CD4-positive, alpha-beta T cell treated with Interleukin-6 for 4 hours (primary cell): Measurements from ENCODE around the gene PCDHGB4.
A peak's percentile ranks its signal among the peaks of the same experiment; 100 is the strongest.
"Not testable (repeated sequence)": the region's sequence is repeated elsewhere in the genome, so short reads cannot be mapped to it uniquely, and the experiment has no call there.

Source experiments
- DNase-seq: peaks from one replicate; pipeline ENCODE4 v3.0.0-alpha.2; 2020; ENCODE audit warnings: mixed read lengths

Gene PCDHGB4

DNA sequence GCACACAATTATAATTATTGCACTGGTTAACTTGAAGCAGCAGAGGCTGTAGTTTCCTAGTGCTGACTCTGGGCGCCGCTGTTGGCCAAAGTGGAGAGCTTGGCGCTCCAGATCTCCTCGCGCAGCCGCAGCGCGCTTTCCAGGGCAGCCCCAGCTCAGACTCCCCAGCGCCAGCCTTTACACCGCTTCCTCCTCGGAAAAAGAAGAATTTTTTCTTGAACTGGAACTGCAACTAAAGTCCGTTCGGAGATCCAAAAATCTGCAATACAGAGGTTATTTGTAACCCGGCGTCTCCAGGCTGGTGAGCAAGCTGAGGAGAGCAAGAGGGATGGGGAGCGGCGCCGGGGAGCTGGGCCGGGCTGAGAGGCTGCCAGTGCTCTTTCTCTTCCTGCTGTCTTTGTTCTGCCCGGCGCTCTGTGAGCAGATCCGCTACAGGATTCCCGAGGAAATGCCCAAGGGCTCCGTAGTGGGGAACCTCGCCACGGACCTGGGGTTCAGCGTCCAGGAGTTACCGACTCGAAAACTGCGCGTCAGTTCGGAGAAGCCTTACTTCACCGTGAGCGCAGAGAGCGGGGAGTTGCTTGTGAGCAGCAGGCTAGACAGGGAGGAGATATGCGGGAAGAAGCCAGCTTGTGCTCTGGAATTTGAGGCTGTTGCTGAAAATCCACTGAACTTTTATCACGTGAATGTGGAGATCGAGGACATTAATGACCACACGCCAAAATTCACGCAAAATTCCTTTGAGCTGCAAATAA lies at the start of gene PCDHGB4:
PCDHGB4 (plus strand) TSS at position 142 of the 755 bp plus-strand sequence; CDS start at position 329, 187 bp downstream.
- peak; percentile 38 for DNase-seq

- no peak for DNase-seq
These were observed 48.8 kb upstream of the PCDHGB4 start, which contains the start of gene PCDHGA2 for GRCh38 chr5:141338538-141339306. TSS of gene PCDHGA2 (plus strand) at chr5:141338760.

DNA sequence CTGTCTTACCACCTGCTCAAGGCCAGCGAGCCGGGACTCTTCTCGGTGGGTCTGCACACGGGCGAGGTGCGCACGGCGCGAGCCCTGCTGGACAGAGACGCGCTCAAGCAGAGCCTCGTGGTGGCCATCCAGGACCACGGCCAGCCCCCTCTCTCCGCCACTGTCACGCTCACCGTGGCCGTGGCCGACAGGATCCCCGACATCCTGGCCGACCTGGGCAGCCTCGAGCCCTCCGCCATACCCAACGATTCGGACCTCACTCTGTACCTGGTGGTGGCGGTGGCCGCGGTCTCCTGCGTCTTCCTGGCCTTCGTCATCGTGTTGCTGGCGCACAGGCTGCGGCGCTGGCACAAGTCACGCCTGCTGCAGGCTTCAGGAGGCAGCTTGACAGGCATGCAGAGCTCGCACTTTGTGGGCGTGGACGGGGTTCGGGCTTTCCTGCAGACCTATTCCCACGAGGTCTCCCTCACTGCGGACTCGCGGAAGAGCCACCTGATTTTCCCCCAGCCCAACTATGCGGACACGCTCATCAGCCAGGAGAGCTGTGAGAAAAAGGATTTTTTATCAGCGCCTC lies 46.6 kb upstream of the PCDHGB4 start:
- not testable (repeated sequence) for DNase-seq

GRCh38 chr5:141342773-141343172 lies 44.7 kb upstream of the PCDHGB4 start:
- DNase-seq = no peak

GRCh38 chr5:141343242-141343952 lies 44.1 kb upstream of the PCDHGB4 start, which contains the start of gene PCDHGA3:
TSS of gene PCDHGA3 (plus strand) at chr5:141343829. CDS start at chr5:141344034, 205 bp downstream.
- no peak for DNase-seq

DNA sequence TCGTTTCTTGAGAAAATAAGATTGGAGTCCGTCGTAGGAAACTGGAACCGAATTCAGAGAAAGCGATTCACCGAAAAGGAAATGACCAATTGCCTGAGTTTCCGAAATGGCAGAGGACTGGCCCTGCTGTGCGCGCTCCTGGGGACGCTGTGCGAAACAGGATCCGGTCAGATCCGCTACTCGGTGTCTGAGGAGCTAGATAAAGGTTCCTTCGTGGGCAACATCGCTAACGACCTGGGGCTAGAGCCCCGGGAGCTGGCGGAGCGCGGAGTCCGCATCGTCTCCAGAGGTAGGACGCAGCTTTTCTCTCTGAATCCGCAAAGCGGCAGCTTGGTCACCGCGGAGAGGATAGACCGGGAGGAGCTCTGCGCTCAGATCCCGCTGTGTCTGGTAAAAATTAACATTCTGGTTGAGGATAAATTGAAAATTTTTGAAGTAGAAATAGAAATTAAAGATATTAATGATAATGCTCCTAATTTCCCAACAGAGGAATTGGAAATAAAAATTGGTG lies 43.5 kb upstream of the PCDHGB4 start:
- no peak for DNase-seq

DNA sequence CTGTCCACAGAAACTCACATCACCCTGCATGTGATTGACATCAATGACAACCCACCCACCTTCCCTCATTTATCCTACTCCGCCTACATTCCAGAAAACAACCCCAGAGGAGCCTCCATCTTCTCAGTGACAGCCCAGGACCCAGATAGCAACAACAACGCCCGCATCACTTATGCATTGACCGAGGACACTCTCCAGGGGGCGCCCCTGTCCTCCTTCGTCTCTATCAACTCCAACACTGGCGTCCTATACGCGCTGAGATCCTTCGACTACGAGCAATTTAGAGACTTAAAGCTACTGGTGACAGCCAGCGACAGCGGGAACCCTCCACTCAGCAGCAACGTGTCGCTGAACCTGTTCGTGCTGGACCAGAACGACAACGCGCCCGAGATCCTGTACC lies 42.2 kb upstream of the PCDHGB4 start:
- no peak for DNase-seq

DNA sequence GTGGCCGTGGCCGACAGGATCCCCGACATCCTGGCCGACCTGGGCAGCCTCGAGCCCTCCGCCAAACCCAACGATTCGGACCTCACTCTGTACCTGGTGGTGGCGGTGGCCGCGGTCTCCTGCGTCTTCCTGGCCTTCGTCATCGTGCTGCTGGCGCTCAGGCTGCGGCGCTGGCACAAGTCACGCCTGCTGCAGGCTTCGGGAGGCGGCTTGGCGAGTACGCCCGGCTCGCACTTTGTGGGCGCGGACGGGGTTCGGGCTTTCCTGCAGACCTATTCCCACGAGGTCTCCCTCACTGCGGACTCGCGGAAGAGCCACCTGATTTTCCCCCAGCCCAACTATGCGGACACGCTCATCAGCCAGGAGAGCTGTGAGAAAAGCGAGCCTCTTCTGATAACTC lies 41.5 kb upstream of the PCDHGB4 start:
- not testable (repeated sequence) for DNase-seq

DNA sequence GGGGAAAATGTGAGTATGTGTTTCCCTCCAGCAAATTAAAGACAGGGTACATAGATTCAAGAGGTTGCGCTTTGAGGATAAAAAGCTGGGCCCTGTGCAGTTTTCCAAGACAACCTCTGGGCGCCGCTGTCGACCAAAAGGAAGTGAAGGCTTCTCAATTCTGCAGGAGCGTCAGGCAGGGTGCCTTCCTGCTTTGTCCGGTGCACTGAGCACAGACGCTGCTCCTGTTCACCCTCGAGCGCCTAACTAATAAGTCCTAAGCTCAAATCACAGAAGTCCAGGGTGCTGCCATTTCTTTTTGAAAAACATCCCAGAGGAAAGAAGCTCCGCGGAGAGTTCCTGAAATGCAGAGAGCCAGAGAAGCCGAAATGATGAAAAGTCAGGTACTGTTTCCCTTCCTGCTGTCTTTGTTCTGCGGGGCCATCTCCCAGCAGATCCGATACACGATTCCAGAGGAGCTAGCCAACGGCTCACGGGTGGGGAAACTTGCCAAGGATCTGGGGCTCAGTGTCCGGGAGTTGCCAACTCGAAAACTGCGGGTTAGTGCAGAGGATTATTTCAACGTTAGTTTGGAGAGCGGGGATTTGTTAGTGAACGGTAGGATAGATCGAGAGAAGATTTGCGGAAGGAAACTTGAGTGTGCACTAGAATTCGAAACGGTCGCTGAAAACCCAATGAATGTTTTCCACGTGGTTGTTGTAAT lies 37.4 kb upstream of the PCDHGB4 start, which contains the start of gene PCDHGB1:
PCDHGB1 (plus strand) TSS at position 183 of the 703 bp plus-strand sequence; CDS start at position 345, 162 bp downstream.
- peak; percentile 34 for DNase-seq

DNA sequence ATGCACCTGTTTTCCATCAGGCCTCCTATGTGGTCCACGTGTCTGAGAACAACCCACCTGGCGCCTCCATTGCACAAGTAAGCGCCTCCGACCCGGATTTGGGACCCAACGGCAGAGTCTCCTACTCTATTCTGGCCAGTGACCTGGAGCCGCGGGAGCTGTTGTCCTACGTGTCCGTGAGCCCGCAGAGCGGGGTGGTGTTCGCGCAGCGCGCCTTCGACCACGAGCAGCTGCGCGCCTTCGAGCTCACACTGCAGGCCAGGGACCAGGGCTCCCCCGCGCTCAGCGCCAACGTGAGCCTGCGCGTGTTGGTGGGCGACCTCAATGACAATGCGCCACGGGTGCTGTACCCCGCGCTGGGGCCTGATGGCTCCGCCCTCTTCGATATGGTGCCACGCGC lies 35.9 kb upstream of the PCDHGB4 start:
- no peak for DNase-seq

DNA sequence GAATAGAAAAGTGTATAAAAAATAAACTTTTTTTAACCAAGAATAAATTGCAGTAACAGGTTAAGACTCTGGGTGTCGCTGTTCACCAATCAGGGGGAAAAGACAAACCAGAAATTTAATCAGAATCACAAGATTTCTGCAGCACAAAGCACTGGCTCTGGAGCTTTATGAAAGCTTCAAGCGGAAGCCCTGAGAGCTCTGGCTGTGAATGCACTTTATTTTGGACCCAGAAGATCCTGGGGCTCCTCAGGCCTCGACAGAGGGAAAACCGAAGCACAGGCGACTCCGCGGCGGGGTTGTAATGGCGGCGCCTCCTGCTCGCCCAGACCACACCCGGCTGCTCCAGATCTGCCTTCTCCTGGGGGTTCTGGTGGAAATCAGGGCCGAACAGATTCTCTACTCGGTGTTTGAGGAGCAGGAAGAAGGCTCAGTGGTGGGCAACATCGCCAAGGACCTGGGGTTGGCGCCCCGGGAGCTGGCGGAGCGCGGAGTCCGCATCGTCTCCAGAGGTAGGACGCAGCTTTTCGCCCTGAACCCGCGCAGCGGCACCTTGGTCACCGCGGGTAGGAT lies 32.5 kb upstream of the PCDHGB4 start, which contains the start of gene PCDHGA4:
PCDHGA4 (plus strand) TSS at position 122 of the 570 bp plus-strand sequence; CDS start at position 209, 87 bp downstream.
- DNase-seq = no peak

GRCh38 chr5:141355641-141356040 lies 31.9 kb upstream of the PCDHGB4 start:
- DNase-seq = no peak

GRCh38 chr5:141356133-141356532 lies 31.4 kb upstream of the PCDHGB4 start:
- DNase-seq = no peak

DNA sequence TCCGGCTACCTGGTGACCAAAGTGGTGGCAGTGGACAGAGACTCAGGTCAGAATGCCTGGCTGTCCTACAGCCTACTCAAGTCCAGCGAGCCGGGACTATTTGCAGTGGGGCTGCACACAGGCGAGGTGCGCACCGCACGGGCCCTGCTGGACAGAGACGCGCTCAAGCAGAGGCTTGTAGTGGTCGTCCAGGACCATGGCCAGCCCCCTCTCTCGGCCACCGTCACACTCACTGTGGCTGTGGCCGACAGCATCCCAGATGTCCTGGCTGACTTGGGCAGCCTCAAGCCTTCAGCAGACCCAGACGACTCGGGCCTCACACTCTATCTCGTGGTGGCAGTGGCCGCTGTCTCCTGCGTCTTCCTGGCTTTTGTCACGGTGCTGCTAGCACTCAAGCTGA lies 30.5 kb upstream of the PCDHGB4 start:
- no peak for DNase-seq

DNA sequence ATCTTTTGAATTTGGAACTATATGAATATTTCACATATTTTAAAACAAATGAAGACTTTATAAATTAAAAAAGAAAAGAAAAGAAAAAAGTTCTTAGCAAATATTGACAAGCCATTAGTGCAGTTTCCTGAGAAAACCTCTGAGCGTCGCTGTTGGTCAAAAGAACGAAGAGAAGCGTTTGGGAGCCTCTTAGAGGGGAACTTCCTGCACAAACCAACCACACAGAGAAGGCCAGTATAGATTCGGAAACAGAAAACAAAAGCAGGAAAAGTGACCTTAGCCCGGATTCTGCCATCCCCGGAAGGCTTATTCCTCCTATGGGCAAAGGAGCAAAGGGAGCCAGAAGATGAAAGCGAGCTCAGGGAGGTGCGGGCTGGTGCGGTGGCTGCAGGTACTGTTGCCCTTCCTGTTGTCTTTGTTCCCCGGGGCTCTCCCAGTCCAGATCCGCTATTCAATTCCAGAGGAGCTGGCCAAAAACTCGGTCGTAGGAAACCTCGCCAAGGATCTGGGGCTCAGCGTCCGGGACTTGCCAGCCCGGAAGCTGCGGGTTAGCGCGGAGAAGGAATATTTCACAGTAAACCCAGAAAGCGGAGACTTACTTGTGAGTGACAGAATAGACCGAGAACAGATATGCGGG lies 27.6 kb upstream of the PCDHGB4 start, which contains the start of gene PCDHGB2:
PCDHGB2 (plus strand) TSS at position 205 of the 637 bp plus-strand sequence; CDS start at position 347, 142 bp downstream.
- DNase-seq = peak; percentile 3

DNA sequence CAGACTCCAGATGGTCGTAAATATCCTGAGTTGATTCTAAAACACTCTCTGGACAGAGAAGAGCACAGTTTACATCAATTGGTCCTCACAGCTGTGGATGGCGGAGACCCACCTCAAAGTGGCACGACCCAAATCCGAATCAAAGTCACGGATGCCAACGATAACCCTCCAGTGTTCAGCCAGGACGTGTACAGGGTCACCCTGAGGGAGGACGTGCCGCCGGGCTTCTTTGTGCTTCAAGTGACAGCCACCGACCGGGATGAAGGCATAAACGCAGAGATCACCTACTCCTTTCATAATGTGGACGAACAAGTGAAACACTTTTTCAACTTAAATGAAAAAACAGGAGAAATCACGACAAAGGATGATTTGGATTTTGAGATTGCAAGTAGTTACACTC lies 26.8 kb upstream of the PCDHGB4 start:
- DNase-seq = no peak

DNA sequence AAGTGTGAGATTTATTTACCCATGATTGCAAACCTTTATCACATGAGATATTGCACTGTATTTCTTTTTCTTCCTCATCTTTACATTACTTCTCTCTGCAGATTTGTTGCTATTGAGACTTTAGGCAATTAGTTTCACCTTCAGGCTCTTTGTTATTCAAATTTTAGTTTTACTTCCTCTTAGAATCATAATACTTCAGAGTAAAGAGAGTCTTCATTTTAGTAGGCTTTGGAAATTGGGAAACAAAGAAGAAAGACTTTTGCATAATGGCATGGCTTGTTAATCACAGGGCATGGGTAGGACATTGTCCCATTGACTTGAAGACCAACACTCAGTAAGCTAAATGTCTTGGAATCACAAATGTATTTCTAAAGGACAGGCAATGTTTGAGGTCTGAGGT lies 24.8 kb upstream of the PCDHGB4 start:
- DNase-seq = no peak

DNA sequence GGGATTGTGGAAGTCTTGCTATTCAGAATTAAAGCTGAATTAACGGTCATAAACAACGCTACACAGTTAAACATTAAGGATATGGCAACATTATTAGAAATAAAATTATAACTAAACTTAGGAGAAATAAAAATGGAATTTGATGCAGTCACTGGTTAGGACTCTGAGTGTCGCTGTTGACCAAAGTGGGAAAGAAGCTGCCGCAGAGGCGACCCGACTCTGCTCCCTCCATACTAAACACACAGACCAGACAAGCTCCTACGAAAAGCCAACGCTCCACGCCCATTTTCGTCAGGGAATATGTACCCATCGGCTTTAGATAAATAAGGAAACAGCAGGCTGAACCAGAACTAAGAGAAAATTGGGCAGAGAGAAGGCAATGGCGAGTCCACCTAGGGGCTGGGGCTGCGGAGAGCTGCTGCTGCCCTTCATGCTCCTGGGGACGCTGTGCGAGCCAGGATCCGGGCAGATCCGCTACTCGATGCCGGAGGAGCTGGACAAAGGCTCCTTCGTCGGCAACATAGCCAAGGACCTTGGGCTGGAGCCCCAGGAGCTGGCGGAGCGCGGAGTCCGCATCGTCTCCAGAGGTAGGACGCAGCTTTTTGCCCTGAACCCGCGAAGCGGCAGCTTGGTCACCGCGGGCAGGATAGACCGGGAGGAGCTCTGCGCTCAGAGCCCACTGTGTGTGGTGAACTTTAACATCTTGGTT lies 23.4 kb upstream of the PCDHGB4 start, which contains the start of gene PCDHGA5:
PCDHGA5 (plus strand) TSS at position 211 of the 709 bp plus-strand sequence; CDS start at position 380, 169 bp downstream.
- DNase-seq = no peak

DNA sequence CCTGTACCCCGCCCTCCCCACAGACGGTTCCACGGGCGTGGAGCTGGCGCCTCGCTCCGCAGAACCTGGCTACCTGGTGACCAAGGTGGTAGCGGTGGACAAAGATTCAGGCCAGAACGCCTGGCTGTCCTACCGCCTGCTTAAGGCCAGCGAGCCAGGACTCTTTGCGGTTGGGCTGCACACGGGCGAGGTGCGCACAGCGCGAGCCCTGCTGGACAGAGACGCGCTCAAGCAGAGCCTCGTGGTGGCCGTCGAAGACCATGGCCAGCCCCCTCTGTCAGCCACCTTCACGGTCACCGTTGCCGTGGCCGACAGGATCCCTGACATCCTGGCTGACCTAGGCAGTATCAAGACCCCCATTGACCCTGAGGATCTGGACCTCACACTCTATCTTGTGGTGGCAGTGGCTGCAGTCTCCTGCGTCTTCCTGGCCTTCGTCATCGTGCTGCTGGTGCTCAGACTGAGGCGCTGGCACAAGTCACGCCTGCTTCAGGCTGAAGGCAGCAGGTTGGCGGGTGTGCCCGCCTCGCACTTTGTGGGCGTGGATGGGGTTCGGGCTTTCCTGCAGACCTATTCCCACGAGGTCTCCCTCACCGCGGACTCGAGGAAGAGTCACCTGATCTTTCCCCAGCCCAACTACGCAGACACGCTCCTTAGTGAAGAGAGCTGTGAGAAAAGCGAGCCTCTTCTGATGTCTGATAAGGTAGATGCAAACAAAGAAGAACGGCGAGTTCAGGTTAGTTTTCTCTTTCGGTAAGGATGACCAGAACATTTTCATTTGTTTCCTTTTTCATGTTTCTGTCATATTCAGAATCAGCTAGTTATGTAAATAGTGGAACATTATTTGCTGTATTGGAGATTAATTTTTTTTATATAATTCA lies 21.2 kb upstream of the PCDHGB4 start:
- no peak for DNase-seq
